RKO (cell line): ENCODE results near the gene NDUFB3.
A peak's percentile ranks its signal among the peaks of the same experiment; 100 is the strongest.

Experiments
- DNase-seq: peaks from one replicate; pipeline ENCODE4 v3.0.0-alpha.2; 2016; ENCODE audit warnings: low spot score

Gene NDUFB3

DNA sequence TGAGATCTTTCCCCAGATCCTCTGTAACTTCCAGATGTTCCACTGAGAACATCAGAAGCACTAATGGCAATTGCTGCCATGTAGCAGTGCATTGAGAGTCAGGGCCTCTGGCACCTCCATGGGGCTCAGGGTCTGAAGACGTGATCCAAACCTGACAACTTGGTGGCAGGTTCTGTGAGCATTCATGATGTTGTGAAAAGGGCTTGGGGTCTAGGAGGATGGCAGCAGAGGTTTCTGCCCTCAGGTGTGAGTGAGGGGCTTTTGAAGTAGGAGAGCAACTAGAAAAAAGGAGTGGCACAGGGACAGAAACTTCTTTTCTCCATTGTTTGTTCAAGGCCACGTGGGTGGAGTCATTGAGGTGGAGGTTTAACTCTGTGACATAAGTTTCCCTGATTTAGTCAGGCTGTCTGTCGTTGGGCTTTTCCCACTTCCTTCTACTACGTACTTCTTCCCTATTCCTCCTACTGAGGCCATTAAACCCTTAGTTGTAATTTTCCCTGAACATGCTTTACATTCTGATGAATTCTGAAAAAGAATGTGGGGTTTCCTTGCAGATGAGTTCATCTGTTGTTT, 57.2 kb downstream of the NDUFB3 start:
- no peak for DNase-seq

DNA sequence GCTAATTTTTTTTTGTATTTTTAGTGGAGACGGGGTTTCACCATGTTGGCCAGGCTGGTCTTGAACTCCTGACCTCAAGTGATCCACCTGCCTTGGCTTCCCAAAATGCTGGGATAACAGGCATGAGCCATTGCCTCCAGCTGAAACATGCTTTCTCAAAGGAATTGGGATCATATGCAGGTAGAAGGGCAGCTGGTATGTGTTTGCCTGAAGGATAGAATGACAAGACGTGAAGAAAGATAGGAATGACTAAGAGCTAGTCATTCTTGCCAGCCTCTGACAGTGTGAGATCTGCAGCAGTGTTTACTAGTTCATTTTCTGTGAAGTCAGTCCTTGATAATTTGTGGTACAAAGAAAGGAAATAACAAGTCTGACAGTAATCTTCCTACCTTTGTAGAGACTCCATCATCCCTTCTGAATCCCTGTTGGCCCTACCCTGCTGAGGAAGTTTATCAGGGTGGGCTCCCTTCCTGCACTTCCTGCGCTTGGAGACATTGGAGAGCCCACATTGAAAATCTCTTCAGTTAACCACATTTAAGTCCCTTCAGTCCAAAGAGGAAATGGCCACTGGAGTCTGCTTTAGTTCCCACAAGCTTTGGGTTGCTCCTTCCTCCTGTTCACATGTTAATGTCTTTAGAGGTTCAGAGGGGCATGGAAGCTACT, 58.9 kb downstream of the NDUFB3 start:
- DNase-seq: peak; percentile 42

DNA sequence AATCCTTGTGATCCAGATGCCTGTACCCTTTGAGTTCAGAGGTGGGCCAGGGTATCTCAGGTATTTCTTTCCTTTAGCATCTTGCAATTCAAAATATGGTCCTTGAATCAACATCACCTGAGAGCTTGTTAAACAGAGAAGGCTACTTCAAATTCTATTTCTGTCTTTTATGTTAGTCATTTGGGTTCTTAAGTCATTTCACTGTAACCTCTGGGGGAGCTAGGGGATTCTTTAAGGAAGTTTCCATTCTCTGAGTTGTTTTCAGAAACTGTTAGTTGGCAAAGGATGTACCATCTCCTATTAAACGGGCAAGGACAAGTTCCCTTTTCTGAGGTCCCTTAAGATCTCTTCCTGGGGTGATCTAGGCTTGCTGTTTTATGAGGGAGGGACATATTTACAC, 60.7 kb downstream of the NDUFB3 start:
- no peak for DNase-seq
